WTC11 (cell line): ENCODE data around the gene CHST13. TPM values are rescaled to one million over a fixed set of nuclear protein-coding genes. Genes with fewer than 3 reads are reported as not detected.

Experiments
- ATAC-seq: fragments of 200-7000 bp; cut with Tn5 transposase; 2 replicates; pipeline ENCODE4 v1.10.0; 2021; ENCODE audit warnings: mild to moderate bottlenecking, moderate library complexity
- CTCF ChIA-PET: fragments of 300-600 bp; sonication (Branson Sonifier 250); formaldehyde crosslinking; loops from one replicate; lab custom pipeline; 2021; ENCODE audit warnings: antibody characterized with exemption; lab: Charles Lee
- POLR2A ChIA-PET: fragments of 350-600 bp; sonication (Branson Sonifier 250); formaldehyde crosslinking; loops from one replicate; lab custom pipeline; 2021; ENCODE audit warnings: antibody characterized with exemption; lab: Charles Lee
- DNase-seq: peaks from one replicate; pipeline ENCODE4 v3.0.0; 2021; ENCODE audit warnings: low spot score
- H3K27ac Mint-ChIP-seq: 2 replicates; pipeline ENCODE4 v1.8.0; 2021; ENCODE audit warnings: mixed read lengths
- H3K27me3 Mint-ChIP-seq: 2 replicates; pipeline ENCODE4 v1.8.0; 2021; ENCODE audit warnings: low read depth, mild to moderate bottlenecking, moderate library complexity, mixed read lengths
- H3K36me3 Mint-ChIP-seq: 2 replicates; pipeline ENCODE4 v1.8.0; 2021; ENCODE audit warnings: mixed read lengths
- H3K4me1 Mint-ChIP-seq: 2 replicates; pipeline ENCODE4 v1.8.0; 2022; ENCODE audit warnings: mixed read lengths
- H3K4me3 Mint-ChIP-seq: 2 replicates; pipeline ENCODE4 v1.8.0; 2021; ENCODE audit warnings: mild to moderate bottlenecking, moderate library complexity, mixed read lengths
- H3K9me3 Mint-ChIP-seq: 2 replicates; pipeline ENCODE4 v1.8.0; 2021; ENCODE audit warnings: mixed read lengths
- CBFB ChIP-seq: sonication (generic); formaldehyde crosslinking; IDR thresholded peaks from 2 replicates; pipeline ENCODE4 v1.8.1; 2022; ENCODE audit warnings: mild to moderate bottlenecking, low read depth, missing genetic modification reagents
- ERG ChIP-seq: fragments of 250-450 bp; sonication (Bioruptor Pico); IDR thresholded peaks from 2 replicates; pipeline ENCODE4 v1.8.0; 2021; ENCODE audit warnings: mild to moderate bottlenecking
- ETV6 ChIP-seq: sonication (generic); formaldehyde crosslinking; IDR thresholded peaks from 2 replicates; pipeline ENCODE4 v1.8.1; 2022; ENCODE audit warnings: mild to moderate bottlenecking, missing genetic modification reagents
- FOXP4 ChIP-seq: sonication (generic); formaldehyde crosslinking; IDR thresholded peaks from 2 replicates; pipeline ENCODE4 v1.8.0; 2022; ENCODE audit warnings: mild to moderate bottlenecking, missing genetic modification reagents
- GRHL2 ChIP-seq: fragments of 250-450 bp; sonication (Bioruptor Pico); IDR thresholded peaks from 2 replicates; pipeline ENCODE4 v1.8.0; 2022; ENCODE audit warnings: mild to moderate bottlenecking, moderate library complexity; ENCODE audit not compliant: insufficient replicate concordance, severe bottlenecking
- GTF2I ChIP-seq: fragments of 250-450 bp; sonication (Bioruptor Pico); conservative IDR thresholded peaks from 2 replicates; pipeline ENCODE4 v1.4.0; 2021; ENCODE audit warnings: mild to moderate bottlenecking
- IRF1 ChIP-seq: sonication (generic); formaldehyde crosslinking; IDR thresholded peaks from 2 replicates; pipeline ENCODE4 v1.8.0; 2023; ENCODE audit warnings: missing genetic modification reagents
- IRF2 ChIP-seq: sonication (generic); formaldehyde crosslinking; IDR thresholded peaks from 2 replicates; pipeline ENCODE4 v1.8.0; 2022; ENCODE audit warnings: low read depth, missing genetic modification reagents, borderline replicate concordance
- MLX ChIP-seq: sonication (generic); formaldehyde crosslinking; IDR thresholded peaks from 2 replicates; pipeline ENCODE4 v1.8.1; 2023; ENCODE audit warnings: mild to moderate bottlenecking, missing genetic modification reagents, moderate library complexity
- MYBL2 ChIP-seq: sonication (generic); formaldehyde crosslinking; IDR thresholded peaks from 2 replicates; pipeline ENCODE4 v1.8.1; 2023; ENCODE audit warnings: mild to moderate bottlenecking, moderate library complexity, missing genetic modification reagents
- NFATC4 ChIP-seq: fragments of 250-450 bp; sonication (Bioruptor Pico); IDR thresholded peaks from 2 replicates; pipeline ENCODE4 v1.9.0; 2021; ENCODE audit warnings: mild to moderate bottlenecking
- NFE2L1 ChIP-seq: sonication (generic); formaldehyde crosslinking; IDR thresholded peaks from 2 replicates; pipeline ENCODE4 v1.8.1; 2023; ENCODE audit warnings: missing genetic modification reagents
- NR1H2 ChIP-seq: sonication (generic); formaldehyde crosslinking; IDR thresholded peaks from 2 replicates; pipeline ENCODE4 v1.9.0; 2021; ENCODE audit warnings: mild to moderate bottlenecking, moderate library complexity, missing genetic modification reagents
- PRDM15 ChIP-seq: sonication (generic); formaldehyde crosslinking; IDR thresholded peaks from 2 replicates; pipeline ENCODE4 v1.8.0; 2022; ENCODE audit warnings: missing genetic modification reagents
- PREB ChIP-seq: sonication (generic); formaldehyde crosslinking; IDR thresholded peaks from 2 replicates; pipeline ENCODE4 v1.8.1; 2022; ENCODE audit warnings: mild to moderate bottlenecking, missing genetic modification reagents, moderate library complexity, borderline replicate concordance
- PRRX2 ChIP-seq: fragments of 250-450 bp; sonication (Bioruptor Pico); IDR thresholded peaks from 2 replicates; pipeline ENCODE4 v1.8.0; 2021; ENCODE audit warnings: mild to moderate bottlenecking
- SMAD4 ChIP-seq: sonication (generic); formaldehyde crosslinking; IDR thresholded peaks from 2 replicates; pipeline ENCODE4 v1.8.0; 2022; ENCODE audit warnings: mild to moderate bottlenecking, missing genetic modification reagents
- TP53 ChIP-seq: sonication (generic); formaldehyde crosslinking; IDR thresholded peaks from 2 replicates; pipeline ENCODE4 v1.8.1; 2023; ENCODE audit warnings: mild to moderate bottlenecking, missing genetic modification reagents
- ZBTB21 ChIP-seq: sonication (generic); formaldehyde crosslinking; IDR thresholded peaks from 2 replicates; pipeline ENCODE4 v1.8.1; 2023; ENCODE audit warnings: mild to moderate bottlenecking, missing genetic modification reagents, borderline replicate concordance
- ZNF232 ChIP-seq: sonication (generic); formaldehyde crosslinking; IDR thresholded peaks from 2 replicates; pipeline ENCODE4 v1.8.0; 2022; ENCODE audit warnings: mild to moderate bottlenecking, missing genetic modification reagents
- ZNF396 ChIP-seq: fragments of 250-450 bp; sonication (Bioruptor Pico); IDR thresholded peaks from 2 replicates; pipeline ENCODE4 v1.8.0; 2021; ENCODE audit warnings: mild to moderate bottlenecking, moderate library complexity, borderline replicate concordance
- ZNF512 ChIP-seq: sonication (generic); formaldehyde crosslinking; IDR thresholded peaks from 2 replicates; pipeline ENCODE4 v1.8.1; 2022; ENCODE audit warnings: missing genetic modification reagents, borderline replicate concordance
- total RNA-seq: library from RNA; stranded (reverse); gene quantifications from 3 replicates; pipeline ENCODE4 v1.2.3, GENCODE V29; 2021

Gene CHST13
- total RNA-seq, 1 experiment from 2014 or later, result 4.1 TPM

- TF ChIP-seq ZNF512 (CRISPR knock-in tag) (no peak), PREB (CRISPR knock-in tag) (no peak), NR1H2 (CRISPR knock-in tag) (no peak), NFE2L1 (CRISPR knock-in tag) (no peak), IRF1 (CRISPR knock-in tag) (no peak), CBFB (CRISPR knock-in tag) (no peak), FOXP4 (CRISPR knock-in tag) (no peak), ERG (CRISPR knock-in tag) (no peak), NFATC4 (no peak), ZNF396 (CRISPR knock-in tag) (no peak), GRHL2 (no peak)
These were observed 17.8 kb downstream of the CHST13 start (continued) for GRCh38 chr3:126541628-126542339.

GRCh38 chr3:126542340-126543241 is 18.6 kb downstream of the CHST13 start:
- ChIA-PET POLR2A (no interaction called here), CTCF (no interaction called here)
- TF ChIP-seq PRDM15 (CRISPR knock-in tag) (no peak), ETV6 (CRISPR knock-in tag) (no peak), GTF2I (CRISPR knock-in tag) (no peak), TP53 (no peak), SMAD4 (CRISPR knock-in tag) (no peak), MYBL2 (CRISPR knock-in tag) (no peak), ZBTB21 (CRISPR knock-in tag) (no peak), MLX (CRISPR knock-in tag) (no peak), IRF2 (CRISPR knock-in tag) (no peak), ZNF232 (CRISPR knock-in tag) (no peak), PRRX2 (CRISPR knock-in tag) (no peak), ZNF396 (CRISPR knock-in tag) (no peak)
- Mint-ChIP-seq H3K27ac (no peak overlapping the region), H3K27me3 (no peaks in the 10 kb centered on the region; the same call in 1 of the 2 replicates), H3K4me3 (no peak overlapping the region), H3K9me3 (no peaks in the 10 kb centered on the region), H3K36me3 (no peaks in the 10 kb centered on the region), H3K4me1 (peaks cover 8% of the 10 kb centered on the region)
- ATAC-seq, result peak; percentile 18; the same call in 1 of the 2 replicates
- DNase-seq, result peak; percentile 16
